GM18498 (cell line): Measurements from ENCODE around the gene MAPKAP1.

Experiments
- ATAC-seq: cut with Tn5 transposase; IDR thresholded peaks from one replicate; pipeline ENCODE4 v1.9.1; 2021; ENCODE audit warnings: mild to moderate bottlenecking, moderate library complexity; ENCODE audit not compliant: unreplicated experiment

The MAPKAP1 gene

DNA sequence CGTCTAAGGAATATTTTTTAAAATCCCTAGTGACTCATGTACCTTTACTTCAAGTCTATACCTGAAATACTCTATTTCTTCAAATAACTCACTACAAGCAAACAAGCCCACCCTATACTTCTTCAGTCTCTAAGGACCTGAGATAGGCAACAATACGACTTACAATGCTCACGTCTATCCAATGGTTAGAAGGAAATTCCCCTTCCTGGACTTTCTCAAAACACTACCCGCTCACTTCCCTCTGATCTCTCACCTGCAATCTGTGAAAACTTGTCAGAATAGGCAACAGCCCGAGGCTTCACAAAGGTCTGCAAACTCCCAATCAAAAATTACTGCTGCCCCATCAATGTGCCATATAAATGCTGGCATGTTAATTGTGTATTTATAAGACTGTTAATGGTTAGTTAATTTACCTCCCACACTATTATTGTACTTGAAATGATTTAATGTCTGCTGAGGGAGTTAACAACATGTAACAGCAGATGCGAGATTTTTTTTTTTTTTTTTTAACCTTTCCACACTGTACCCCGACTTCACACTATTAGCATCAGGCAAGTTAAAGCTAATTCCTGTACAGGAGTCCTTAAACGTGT, 27.3 kb downstream of the MAPKAP1 start:
- no peak for ATAC-seq

DNA sequence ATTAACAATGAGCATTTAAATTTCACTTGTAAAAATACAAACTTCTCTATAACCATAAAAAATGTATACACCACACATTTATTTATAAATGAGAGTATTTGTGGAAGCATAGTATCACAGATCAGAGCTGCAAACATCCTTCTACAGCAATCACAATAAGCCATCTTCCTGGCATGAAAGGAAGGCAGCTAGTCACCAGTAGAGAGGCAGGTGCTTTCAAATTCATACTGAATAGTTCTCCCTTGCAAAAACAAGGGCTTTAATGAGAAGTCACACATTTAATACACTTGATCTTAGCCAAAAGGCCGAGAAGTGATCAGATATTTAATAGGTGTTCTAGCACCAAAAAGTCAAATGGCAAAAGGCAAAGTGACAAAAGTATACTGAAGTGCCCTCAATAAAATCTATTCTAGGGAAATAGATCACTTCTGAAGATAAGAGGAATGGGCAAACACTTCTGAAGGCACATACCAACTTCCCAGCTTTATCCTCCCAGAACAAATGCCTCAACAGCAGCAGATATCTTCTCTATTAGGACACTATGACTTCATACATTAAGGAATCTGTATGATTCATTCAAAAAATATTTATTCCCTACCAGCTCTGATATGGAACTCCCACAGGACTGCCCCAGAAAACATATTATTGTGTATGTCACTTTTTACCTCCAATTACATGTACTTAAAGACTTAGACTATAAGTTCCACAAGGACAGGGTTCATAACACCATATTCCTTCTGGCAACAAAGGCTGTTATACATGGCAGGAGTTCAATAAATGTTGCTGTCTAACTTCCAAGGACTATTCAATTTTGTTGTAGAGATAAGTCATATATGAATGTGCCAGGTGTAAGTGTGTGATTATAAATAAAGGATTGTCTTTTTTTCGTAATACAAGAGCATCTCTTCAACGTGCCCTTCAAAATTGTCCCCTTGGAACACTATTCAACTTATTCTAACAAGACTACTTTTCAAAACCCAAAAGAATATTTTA, 31.7 kb downstream of the MAPKAP1 start:
- ATAC-seq, result no peak

DNA sequence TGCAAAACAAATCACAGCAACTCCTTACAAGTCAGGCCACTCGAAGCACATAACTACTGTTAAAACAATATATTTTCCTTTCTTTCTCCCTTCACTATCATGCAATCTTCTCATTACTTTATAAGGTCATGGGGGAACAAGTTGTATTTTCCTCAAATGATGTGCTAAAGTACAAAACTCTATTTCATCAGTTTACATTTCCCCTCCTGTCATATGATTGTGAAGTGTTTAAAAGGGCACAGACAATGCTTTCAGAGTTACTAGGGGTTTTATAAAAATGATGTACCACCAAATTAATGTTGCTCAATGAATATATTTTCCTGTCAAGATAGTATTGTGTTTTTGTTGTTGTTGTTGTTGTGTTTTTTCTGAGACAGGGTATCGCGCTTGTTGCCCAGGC, 34.1 kb downstream of the MAPKAP1 start:
- no peak for ATAC-seq

DNA sequence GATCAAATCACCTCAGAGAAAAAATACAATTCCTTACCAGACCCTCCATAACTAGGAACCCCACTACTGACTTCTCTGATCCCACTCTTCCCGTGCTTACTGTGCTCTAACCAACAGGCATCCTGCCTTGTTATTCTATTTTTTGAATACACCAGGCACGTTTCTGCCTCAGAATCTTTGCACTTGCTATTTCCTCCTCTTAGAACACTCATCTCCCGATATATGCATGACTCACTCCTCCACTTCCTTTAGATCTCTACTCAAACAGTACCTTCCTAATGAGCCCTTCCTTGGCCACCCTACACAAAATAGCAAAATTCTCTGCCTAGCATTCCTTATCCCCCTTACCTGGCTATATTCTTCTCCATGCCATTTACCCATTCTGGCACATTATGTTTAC, 43.9 kb downstream of the MAPKAP1 start:
- no peak for ATAC-seq

DNA sequence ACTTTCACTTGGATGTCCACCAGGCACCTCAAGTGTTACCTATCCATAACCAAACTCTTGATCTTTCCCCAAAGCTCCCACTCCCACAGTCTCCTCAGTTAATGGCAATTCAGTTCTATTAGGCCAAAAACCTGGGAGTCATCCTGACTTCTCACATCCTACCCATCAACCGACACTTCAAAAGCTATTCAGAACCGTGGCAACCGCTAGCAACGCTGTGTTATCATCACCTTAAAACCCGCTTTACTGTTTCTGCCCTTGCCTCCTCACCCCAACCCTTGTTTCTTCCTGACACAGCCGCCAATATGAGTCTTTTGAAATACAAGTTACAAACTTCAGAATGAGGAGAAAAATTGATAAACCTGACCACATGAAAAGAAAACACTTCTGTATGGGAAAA, 46.5 kb downstream of the MAPKAP1 start:
- no peak for ATAC-seq

DNA sequence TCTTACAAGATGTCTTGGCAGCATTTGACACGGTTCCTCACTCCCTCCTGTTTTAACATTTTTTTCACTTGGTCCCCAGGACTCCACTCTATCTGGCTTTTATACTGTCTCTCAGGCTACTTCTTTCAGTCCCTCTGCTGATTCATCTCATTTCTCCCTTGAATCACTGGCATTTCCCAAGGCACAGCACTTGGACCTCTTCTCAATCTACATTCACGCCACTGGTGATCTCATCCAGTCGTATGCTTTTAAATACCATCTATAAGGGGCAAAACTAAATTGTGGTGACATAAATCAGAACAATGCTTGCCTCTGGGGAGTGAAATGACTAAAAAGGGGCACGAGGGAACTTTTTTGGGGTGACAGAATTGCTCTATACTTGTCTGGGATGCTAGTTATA, 47.1 kb downstream of the MAPKAP1 start:
- no peak for ATAC-seq

DNA sequence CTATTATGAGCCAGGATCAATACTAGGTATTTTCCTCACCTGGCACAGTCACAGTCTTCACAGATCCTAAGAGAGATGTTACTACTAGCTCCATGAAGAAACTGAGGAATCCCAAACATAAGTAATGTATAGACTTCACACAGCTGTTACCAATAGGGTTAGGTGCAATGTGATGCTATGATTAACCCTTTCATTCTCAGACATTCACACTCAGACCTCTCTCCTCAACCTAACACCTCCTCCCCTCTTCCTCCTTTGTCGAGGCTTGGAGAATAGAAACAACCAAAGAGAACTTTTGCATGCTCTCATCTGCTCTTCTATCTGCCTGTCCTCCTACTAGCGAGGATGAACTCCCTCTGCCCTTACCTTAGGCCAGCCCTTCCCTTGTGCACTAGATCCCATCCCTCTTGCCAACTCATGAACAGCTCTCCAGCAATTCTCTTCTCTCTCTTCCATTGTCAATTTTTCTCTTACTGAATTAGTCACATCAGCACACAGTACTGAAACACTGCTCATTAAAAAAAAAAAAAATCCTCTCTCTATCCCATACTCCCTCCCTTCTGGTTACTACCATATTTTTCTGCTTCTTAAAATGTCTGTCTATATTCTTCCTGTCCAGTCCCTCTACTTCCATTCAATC, 47.7 kb downstream of the MAPKAP1 start:
- ATAC-seq, result no peak

DNA sequence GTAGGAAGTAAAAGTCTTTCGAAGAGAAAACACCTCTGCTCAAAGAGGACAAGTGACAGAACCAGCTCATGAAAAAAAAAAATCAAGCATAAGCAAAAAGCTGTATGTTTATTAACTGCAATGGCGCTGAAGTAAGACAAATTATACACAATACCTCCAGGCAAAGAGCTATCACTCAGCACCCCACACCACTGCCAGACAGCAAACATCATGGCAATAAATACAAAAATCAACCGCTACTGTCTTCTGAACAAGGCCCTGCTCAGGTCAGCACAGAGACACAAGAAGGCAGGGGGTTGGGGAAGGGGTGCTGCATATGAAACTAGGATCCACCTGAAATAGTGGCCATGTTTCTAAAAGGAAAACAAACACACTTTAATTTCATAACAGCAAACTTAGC, 50.4 kb downstream of the MAPKAP1 start:
- no peak for ATAC-seq

DNA sequence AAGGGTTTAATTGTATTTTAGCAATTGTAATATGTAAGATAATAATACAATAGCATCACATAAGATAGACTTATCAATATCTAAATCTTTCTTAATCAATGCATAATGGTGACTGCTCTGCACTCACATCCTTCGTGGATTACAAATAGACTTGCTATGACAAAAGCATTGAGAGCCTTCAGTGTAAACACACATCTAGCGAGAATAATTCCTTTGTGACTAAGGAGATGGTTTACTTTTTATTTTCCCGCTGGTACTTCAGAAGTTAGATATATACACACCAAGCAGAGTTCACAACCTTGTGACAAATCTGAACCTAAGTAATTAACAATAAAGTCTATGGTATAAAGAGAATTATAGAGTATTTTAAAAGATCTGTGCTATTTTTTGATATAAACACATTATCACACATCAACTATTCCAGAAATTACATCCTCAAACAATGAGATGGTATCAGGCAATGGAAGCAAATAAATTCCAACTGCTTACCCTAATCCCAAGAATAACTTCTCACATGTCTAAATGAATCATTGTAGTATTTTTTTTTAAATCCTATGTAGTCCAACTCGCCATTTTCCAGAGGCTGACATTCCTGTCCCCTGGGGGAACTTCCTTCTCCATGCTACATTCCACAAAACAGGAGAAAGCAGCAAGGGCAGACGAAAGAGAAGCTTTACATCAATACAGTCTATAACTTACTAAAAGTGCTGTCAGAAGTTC, 51.2 kb downstream of the MAPKAP1 start:
- ATAC-seq, result no peak

DNA sequence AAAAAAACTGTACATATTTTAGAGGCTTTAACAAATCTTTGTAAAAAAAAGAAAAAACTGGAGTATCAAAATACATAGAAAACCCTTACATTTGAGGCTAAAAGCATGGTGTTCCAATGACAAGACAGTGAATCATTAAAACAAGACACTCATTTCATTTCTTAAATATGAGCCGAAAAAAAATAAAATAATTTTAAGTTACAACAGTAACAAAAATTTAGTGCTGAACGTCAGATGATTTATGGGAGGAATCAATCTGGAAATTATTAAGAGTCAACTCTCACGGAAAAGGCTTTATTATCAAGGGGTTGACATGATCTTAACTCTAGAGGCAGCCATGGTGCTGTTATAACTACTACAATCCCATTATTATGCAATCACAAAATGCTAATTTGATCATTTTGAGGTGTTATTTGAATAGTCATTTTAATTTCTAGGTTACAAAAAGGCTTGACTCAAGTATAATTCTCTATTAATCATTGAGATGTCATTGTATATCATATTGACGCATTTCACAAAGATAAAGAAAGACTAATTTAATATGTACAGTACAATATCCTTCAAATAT, 51.9 kb downstream of the MAPKAP1 start:
- ATAC-seq, result no peak

DNA sequence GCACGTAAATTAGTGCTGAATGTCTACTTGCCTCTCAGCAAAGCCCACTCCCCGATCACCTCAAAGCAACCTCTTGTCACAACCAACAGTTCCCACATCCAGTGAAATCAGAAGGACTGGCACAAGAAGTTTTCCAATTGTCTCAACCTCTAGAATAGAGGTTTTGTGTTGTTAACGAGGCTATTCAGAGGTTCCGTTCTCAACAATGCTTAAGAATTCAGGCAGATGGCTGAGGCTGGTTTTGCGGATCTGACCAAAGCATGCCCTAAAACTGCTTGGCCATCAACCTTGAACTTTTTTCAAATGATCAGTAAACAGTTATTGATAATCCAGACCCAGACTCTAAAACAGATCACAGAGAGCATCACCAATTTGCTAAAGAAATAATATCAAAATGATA, 52.9 kb downstream of the MAPKAP1 start:
- no peak for ATAC-seq

DNA sequence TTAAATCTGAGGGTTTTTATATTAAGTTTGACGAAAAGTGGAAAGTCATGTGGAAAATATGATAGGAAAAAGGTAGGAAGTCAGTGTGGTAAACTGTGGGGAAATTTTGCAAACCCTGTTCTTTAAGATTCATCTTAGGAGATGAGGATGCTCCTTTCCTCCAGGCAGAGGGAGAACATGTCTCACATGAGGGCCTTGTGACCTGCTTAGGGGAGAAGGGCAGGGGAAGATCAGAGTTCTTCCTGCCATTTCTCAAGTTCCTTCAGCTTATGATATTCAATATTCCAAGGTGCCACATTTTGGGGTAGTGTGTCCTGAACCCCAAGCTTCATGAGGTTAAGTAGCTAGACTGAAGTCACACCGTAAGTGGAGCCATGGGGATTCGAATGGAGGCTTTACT, 53.7 kb downstream of the MAPKAP1 start:
- ATAC-seq, result no peak

DNA sequence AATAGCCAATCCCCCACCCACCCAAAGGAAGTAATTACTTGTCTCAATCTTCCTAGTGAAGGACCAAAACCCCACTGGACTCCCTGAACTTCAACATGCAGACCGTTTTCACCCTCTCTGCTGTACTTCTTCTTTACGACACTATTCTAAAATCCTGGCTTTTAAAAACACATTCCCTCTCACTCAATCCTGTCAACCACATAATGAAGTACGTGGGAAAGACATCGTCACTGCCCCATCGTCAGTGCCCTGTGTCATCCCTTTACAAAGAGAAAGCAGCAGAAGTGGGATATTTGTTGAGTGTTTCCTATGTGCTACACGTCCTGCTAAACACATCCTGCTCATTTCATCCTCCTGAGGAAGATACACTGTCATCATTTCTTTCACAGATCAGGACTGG, 54.2 kb downstream of the MAPKAP1 start:
- ATAC-seq, result no peak

DNA sequence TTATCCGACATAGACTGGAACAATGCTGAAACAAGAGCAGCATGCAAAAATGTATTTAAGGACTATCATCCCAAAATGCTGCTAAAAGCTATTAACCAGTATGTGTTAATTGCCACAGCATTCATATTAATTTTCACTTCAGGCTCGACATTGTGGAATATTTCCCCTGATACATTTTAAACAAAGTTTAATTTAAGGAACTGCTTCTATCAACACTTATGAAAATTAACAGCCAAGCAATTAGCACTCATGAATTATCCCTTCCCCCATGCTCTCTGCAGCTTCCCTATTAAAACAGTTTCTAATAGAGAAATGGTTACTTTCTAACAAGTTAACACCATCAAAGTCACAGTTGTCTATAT, 54.8 kb downstream of the MAPKAP1 start:
- ATAC-seq, result no peak

DNA sequence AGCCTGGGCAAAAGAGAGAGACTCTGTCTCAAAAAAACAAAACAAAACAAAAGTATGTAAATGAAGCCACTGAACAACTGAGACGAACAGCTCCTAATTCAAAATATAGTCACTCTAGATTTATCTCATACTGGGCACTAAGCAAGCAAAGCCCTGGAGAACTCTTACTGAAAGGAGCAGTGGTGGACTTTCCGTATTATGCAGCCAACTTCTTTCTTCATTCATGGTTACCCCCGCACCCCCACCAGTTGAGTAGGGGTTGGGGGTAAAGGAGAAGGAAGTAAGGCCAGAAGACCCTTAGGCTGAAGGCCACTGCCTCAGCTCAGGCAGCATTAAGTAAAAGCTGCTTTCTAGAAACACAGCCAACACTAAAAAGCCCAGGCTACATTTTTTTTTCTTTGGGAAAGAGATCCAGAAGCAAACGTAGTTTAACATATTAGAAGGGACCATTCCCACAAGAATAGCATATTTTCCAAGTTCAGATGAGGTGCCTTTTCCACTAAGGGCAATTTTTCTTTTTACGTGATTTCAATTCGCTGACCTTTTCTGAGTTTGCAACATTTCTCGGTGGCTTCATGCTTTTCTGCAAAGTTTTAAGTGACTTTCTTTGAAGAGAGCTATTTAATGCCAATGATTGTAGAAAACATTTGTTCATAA, 55.3 kb downstream of the MAPKAP1 start:
- no peak for ATAC-seq

DNA sequence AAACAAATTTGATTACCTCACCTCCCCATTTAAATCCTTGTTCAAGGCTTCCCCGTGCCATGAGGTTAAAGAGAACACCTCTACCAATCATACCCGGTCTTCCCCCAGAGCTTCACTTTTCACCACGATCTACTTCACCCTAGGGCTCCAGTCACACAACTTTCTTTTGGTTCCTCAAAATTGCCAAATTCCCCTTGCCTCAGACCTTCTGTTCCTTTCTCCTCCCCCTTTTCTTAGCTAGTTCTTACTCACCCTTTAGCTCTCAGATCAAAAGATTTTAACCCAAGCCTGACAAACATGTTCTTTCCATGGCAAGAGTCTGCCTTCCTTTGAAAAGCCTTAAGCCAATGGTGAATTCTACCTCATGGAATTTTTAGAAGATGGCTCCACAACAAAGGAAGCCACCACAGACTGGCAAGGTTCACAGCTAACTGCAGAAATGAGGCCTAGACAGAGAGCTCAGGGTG, 56.7 kb downstream of the MAPKAP1 start:
- ATAC-seq, result peak; percentile 70

DNA sequence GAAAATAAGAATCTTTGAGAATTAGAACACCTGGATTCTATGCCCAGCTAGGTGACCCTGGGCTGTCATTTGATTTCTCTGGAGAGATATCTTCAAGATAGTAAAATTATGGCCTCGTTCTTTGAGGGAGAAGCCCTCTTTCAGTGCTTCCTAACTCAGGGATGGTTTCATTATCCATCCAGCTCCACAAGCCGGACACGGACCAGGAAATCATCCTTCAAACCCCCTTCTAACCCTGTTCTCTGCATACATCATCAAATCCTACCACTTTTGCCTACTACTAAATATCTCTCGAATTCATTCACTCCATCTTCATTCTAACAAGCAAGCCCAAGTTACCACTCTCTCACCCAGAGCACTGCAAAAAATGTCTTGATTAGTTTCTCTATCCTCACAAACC, 57.2 kb downstream of the MAPKAP1 start:
- ATAC-seq, result no peak

DNA sequence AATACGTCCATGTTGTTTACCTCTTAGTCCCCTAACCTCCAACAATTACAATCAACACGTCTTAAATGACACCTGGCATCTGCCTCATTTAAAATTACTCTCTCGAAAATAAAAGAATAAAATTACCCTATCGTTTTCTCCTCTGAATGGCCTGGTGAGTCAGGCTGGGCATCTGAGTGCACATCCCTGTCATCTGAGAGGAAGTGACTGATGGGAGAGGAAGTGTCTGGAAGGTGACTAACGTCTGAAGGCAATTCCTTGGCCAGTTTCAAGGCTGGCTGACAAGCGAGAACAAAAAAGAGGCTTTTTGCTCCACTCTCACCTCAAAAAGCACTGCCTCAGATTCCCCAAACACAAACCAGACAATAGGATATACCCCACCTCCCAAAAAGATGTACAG, 57.7 kb downstream of the MAPKAP1 start:
- no peak for ATAC-seq

DNA sequence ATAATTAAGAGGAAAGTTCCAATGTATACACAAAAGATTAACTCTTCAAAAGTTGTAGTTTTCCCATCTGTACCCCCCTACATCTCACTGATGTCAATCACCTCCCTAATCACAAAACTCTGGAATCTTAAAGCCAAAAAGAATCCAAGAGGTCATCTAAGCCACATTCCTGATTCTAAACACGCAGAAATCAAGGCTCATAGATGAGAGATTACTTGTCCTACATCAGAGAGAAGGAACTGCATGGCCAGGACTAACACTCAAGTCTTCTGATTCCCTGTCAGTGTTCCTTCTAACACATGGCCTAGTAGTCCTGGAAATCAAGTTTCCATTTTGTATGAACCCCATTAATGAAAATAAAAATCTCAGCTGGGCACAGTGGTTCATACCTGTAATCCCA, 58.7 kb downstream of the MAPKAP1 start:
- no peak for ATAC-seq

DNA sequence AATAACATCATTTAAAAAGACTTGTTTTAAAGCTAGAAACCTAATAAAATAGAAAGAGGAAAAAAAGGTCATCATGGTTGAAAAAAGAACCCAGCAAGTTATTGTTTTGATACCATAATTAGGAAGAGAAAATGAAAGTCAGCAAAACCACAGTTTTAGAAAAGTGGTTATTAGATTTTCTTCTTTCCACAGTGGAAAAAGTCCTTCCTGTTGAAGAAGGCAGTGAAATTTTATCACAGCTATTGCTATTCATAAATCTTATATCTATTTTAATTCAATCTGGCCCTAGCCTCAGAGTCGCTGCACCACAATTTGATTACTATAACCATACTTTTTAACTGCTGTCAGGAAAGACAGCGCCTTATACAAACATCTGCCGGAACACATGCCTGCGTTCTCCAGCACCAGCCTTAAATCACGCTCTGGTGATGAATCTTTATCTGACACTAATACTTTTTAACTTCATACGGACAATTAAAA, 60.3 kb downstream of the MAPKAP1 start:
- peak; percentile 31 for ATAC-seq
